Osteoblast (primary cell): Measurements from ENCODE around the gene FXYD7. TPM values are rescaled to one million over a fixed set of nuclear protein-coding genes. Genes with fewer than 3 reads are reported as not detected.

Source experiments
- DNase-seq: peaks from one replicate; pipeline ENCODE4 v3.0.0; 2011; ENCODE audit warnings: low spot score, mixed read lengths; ENCODE audit not compliant: insufficient read length; ENCODE audit errors: missing footprints
- H2AFZ ChIP-seq: 2 replicates; pipeline ENCODE4 v1.6.0; 2011; ENCODE audit warnings: mild to moderate bottlenecking, low read length
- H3K27ac ChIP-seq: 2 replicates; pipeline ENCODE4 v1.5.1; 2011; ENCODE audit warnings: mild to moderate bottlenecking, low read depth, low read length, moderate library complexity
- H3K27me3 ChIP-seq: 2 replicates; pipeline ENCODE4 v1.6.0; 2012; ENCODE audit warnings: mild to moderate bottlenecking, control low read depth, inconsistent platforms, low read length, moderate library complexity; ENCODE audit not compliant: insufficient read depth
- H3K36me3 ChIP-seq: 2 replicates; pipeline ENCODE4 v1.5.1; 2011; ENCODE audit warnings: mild to moderate bottlenecking, low read length, control low read depth, moderate library complexity; ENCODE audit not compliant: insufficient read depth
- H3K4me1 ChIP-seq: 2 replicates; pipeline ENCODE4 v1.5.1; 2011; ENCODE audit warnings: mild to moderate bottlenecking, low read length, control low read depth, moderate library complexity; ENCODE audit not compliant: insufficient read depth
- H3K4me2 ChIP-seq: 2 replicates; pipeline ENCODE4 v1.6.0; 2011; ENCODE audit warnings: mild to moderate bottlenecking, low read length; ENCODE audit not compliant: insufficient read depth
- H3K4me3 ChIP-seq: fragments of 200-600 bp; sonication (generic); 3 replicates; pipeline ENCODE4 v1.5.1; 2012; ENCODE audit warnings: mild to moderate bottlenecking, low read length, inconsistent platforms; ENCODE audit not compliant: insufficient read depth
- H3K79me2 ChIP-seq: 2 replicates; pipeline ENCODE4 v1.6.0; 2012; ENCODE audit warnings: mild to moderate bottlenecking, low read length, control low read depth, inconsistent platforms; ENCODE audit not compliant: insufficient read depth
- H3K9me3 ChIP-seq: 2 replicates; pipeline ENCODE4 v1.5.1; 2011; ENCODE audit warnings: low read depth, low read length, control low read depth
- H4K20me1 ChIP-seq: 2 replicates; pipeline ENCODE4 v1.6.0; 2012; ENCODE audit warnings: mild to moderate bottlenecking, low read length, control low read depth; ENCODE audit not compliant: insufficient read depth
- total RNA-seq: library from RNA; depleted of rRNA; stranded (reverse); fragments of >200 nt; gene quantifications from 2 replicates; pipeline ENCODE4 v1.2.3, GENCODE V29; 2012
- TF ChIP-seq, protein P1 (sequence below): IDR thresholded peaks from 2 replicates; pipeline ENCODE4 v1.5.1; 2011; ENCODE audit warnings: mild to moderate bottlenecking, low read depth, low read length, moderate library complexity; ENCODE audit errors: extremely low read depth

The FXYD7 gene
- total RNA-seq, 1 donor = not detected

DNA sequence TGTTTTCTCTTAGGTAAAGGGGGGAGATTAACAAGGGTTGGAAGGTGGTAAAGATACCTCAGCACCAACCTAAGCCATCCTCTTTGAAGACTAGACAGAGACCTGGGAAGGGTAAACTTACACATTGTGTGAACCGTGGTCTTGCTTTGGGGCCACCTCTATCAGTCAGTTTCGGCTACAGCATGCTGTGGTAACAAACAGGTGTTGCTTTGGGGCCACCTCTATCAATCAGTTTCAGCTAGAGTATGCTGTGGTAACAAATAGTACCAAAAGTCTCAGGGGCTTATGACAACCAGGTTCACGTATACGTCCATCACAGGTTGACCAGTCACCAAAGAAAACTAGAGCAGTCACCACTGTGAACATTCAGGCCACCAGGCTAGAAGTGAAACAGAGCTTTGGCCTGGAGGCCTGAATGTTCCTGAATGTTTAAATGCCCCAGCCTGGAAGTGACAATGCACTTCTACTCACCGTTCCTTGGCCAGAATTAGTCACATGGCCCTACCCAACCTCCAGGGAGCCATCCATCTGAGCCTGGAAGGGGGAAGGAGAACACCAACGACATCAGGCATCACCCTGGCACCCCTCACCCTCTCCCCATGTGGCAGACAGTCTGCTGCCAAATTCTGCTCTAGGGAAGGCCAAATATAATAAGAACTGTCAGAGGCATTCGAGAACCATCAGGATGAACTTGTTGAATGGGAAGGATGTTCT is 3.8 kb downstream of the FXYD7 start:
- no peaks in the 10 kb centered on the region for H3K36me3 ChIP-seq
- H3K4me3 ChIP-seq = no peak overlapping the region
- H2AFZ ChIP-seq = no peak overlapping the region
- no peak overlapping the region for H3K27ac ChIP-seq
- H3K4me1 ChIP-seq = no peaks in the 10 kb centered on the region
- H4K20me1 ChIP-seq = no peaks in the 10 kb centered on the region
- H3K27me3 ChIP-seq = peaks cover 8% of the 10 kb centered on the region
- TF ChIP-seq, protein P1, sequence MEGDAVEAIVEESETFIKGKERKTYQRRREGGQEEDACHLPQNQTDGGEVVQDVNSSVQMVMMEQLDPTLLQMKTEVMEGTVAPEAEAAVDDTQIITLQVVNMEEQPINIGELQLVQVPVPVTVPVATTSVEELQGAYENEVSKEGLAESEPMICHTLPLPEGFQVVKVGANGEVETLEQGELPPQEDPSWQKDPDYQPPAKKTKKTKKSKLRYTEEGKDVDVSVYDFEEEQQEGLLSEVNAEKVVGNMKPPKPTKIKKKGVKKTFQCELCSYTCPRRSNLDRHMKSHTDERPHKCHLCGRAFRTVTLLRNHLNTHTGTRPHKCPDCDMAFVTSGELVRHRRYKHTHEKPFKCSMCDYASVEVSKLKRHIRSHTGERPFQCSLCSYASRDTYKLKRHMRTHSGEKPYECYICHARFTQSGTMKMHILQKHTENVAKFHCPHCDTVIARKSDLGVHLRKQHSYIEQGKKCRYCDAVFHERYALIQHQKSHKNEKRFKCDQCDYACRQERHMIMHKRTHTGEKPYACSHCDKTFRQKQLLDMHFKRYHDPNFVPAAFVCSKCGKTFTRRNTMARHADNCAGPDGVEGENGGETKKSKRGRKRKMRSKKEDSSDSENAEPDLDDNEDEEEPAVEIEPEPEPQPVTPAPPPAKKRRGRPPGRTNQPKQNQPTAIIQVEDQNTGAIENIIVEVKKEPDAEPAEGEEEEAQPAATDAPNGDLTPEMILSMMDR = no peak
- H3K4me2 ChIP-seq = no peak overlapping the region
- no peaks in the 10 kb centered on the region for H3K9me3 ChIP-seq
- H3K79me2 ChIP-seq = no peaks in the 10 kb centered on the region
- DNase-seq = peak; percentile 83

DNA sequence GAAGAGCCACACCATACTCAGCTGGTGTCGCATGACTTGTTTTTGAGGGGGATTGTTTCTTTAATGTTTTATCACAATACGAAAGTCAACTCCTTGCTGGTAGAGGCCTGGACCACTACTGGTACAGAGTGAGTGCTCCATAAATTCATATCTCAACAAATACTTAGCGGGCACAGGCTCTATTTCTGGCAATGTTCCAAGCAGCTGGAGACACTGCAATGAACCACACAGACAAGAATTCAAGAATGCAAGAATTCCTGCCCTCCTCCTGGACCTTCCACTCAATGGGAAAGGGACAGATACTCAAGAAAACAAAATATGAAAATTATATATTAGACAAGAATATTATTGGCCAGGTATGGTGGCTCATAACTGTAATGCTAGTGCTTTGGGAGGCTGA is 6.4 kb downstream of the FXYD7 start:
- H3K79me2 ChIP-seq = no peaks in the 10 kb centered on the region
- H3K36me3 ChIP-seq = no peaks in the 10 kb centered on the region
- no peaks in the 10 kb centered on the region for H4K20me1 ChIP-seq
- no peak overlapping the region for H3K27ac ChIP-seq
- no peak overlapping the region for H2AFZ ChIP-seq
- peaks cover 2% of the 10 kb centered on the region for H3K27me3 ChIP-seq
- no peak overlapping the region for H3K4me3 ChIP-seq
- TF ChIP-seq, protein P1 = no peak
- DNase-seq = peak; percentile 50
- no peaks in the 10 kb centered on the region for H3K9me3 ChIP-seq
- H3K4me2 ChIP-seq = no peak overlapping the region
- H3K4me1 ChIP-seq = peaks cover 13% of the 10 kb centered on the region

DNA sequence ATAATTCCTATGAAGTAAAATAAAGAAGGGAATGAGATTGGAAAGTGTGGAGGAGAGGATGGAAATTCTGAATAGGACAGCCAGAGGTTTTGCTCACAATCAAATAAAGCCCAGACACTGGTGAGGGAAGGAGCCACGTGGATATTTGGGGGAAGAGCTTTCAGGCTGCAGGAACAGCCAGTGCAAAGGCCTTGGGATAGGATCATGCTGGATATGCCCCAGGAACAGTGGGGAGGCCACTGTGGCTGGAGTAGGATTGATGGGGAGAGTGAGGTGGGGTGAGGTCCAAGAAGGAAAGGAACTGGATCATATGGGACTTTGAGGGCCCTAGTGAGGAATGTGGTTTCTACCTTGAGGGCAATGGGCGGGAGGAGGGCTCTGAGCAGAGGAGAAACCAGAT is 7.4 kb downstream of the FXYD7 start:
- H3K4me2 ChIP-seq = no peak overlapping the region
- H3K36me3 ChIP-seq = no peaks in the 10 kb centered on the region

More for the DNA sequence above, 7.4 kb downstream of the FXYD7 start:
- DNase-seq = no peak
- TF ChIP-seq, protein P1 = no peak
- Histone ChIP-seq H2AFZ (no peak overlapping the region), H3K4me1 (peaks cover 13% of the 10 kb centered on the region), H4K20me1 (no peaks in the 10 kb centered on the region), H3K79me2 (peaks cover 9% of the 10 kb centered on the region), H3K27ac (no peak overlapping the region), H3K27me3 (peaks cover 2% of the 10 kb centered on the region), H3K9me3 (no peaks in the 10 kb centered on the region), H3K4me3 (no peak overlapping the region)
